Spleen (tissue), 7 donors: Measurements from ENCODE around the gene SLC27A2.

ENCODE experiments used
- CTCF ChIP-seq, 11 experiments: fragments of 200-600 bp in 7 of 11; fragments of 450-650 bp in 4 of 11; sonication (generic) in 4 of 11; IDR thresholded peaks in 8 of 11; conservative IDR thresholded peaks in 3 of 11; 1 replicate in 7 of 11; 2 replicates in 4 of 11; pipeline versions ENCODE4 v1.4.0 to v1.8.0; 2016 to 2021; ENCODE audit warnings: antibody characterized with exemption in 11 of 11, inconsistent platforms in 4 of 11, mild to moderate bottlenecking in 1 of 11
- POLR2A ChIP-seq, 3 donors: fragments of 450-650 bp; IDR thresholded peaks; one replicate each; pipeline ENCODE4 v1.5.1; 2017; ENCODE audit warnings: antibody characterized with exemption in 3 of 3, mild to moderate bottlenecking in 1 of 3
- POLR2AphosphoS5 ChIP-seq, 3 donors: sonication (generic); formaldehyde crosslinking; IDR thresholded peaks; one replicate each; pipeline ENCODE4 v1.5.1; 2017; ENCODE audit warnings: antibody characterized with exemption in 3 of 3
- donor health status: DM: no; HTN: no; CAD: no; lungs with moderate emphysema.
- donor health status: DM: no; HTN: no; CAD: no.
- donor health status: DM: no; HTN: no; CAD: no.

- no peak for TF ChIP-seq POLR2AphosphoS5 (IDR thresholded peaks at IDR 0.05)
- TF ChIP-seq CTCF (IDR thresholded peaks at IDR 0.05 in 8 of 11, conservative IDR thresholded peaks at IDR 0.05 in 3 of 11): no peak
- TF ChIP-seq POLR2A (IDR thresholded peaks at IDR 0.05): no peak
These were observed 62.2 kb downstream of the SLC27A2 start for GRCh38 chr15:50244153-50244552.
